ENCODE data around the gene DPYD.

The DPYD gene

GRCh38 chr1:97143236-97143882 lies 777.5 kb downstream of the DPYD start:
- FAIRE-seq (no peak), DNase-seq (ENCODE audit: insufficient read length, low spot score) (no peak)
- TF ChIP-seq CTCF (IDR thresholded peaks at IDR 0.05; ENCODE audit: insufficient read depth, missing control alignments), result no peak

GRCh38 chr1:97140611-97141010 lies 780.2 kb downstream of the DPYD start:
- DNase-seq (ENCODE audit: insufficient read length, low spot score), result no peak
- no peak for TF ChIP-seq CTCF (IDR thresholded peaks at IDR 0.05; ENCODE audit: insufficient read depth, missing control alignments)
- no peak for FAIRE-seq

GRCh38 chr1:97139512-97139911 lies 781.3 kb downstream of the DPYD start:
- no peak for FAIRE-seq
- DNase-seq (ENCODE audit: insufficient read length, low spot score), result no peak

GRCh38 chr1:97138515-97139032 lies 782.3 kb downstream of the DPYD start:
- DNase-seq (ENCODE audit: insufficient read length, low spot score) (no peak), FAIRE-seq (peak; percentile 68)
- TF ChIP-seq CTCF (IDR thresholded peaks at IDR 0.05; ENCODE audit: insufficient read depth, missing control alignments), result no peak

More at GRCh38 chr1:97139512-97139911, 781.3 kb downstream of the DPYD start:
- TF ChIP-seq CTCF (IDR thresholded peaks at IDR 0.05; ENCODE audit: insufficient read depth, missing control alignments), result no peak

DNA sequence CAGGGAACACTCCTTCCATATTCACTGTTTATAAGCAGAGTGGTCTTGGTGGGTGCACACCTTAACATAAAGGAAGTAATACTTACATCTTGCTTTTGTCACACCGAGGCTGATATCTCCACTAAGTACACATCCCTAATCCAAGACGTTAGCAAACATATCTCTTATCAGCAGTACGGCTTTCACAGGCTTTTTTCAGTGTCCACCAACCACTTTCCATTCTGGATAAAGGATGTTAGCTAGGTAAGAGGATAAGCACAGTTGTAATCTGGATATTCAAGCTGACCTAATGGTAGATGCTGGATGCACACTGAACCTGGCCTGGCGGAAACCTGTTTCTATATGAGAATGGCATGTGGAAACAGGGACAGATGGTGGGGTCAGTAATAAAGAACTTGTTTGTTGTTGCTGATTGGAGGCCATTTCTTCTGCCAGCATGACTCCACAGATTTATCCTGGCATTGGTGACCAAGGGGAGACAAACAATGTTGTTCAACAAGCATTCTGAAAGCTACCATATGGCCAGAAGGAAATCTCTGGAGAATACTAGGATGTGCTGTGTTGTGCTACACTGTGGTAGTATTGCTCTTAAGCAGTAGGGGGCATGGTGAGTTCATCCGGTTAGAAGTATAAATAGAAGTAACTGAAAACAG lies 782.8 kb downstream of the DPYD start:
- peak; percentile 95 for FAIRE-seq
- TF ChIP-seq CTCF (IDR thresholded peaks at IDR 0.05; ENCODE audit: insufficient read depth, missing control alignments), result peak; percentile 66
- no peak for DNase-seq (ENCODE audit: insufficient read length, low spot score)

DNA sequence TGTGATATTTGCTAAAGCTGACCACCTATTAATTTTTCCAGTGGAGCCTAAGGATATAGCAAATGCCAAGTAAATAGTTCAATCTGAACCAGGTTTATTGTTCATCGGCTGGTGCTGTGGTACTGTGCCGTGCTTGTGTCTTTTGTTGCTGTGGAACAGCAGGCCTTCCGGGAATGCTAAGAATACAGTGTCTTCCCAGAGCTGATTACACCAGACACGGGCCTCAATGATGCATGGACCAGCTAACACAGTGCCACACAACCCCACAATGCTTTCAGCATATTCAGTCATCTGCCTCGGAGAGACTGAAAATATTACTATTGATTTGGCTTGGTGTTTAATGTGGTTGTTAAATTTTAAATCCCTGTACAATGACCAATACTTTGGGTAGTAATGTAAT lies 783.8 kb downstream of the DPYD start:
- no peak for TF ChIP-seq CTCF (IDR thresholded peaks at IDR 0.05; ENCODE audit: insufficient read depth, missing control alignments)
- DNase-seq (ENCODE audit: insufficient read length, low spot score), result no peak
- FAIRE-seq, result no peak

GRCh38 chr1:97135972-97136371 lies 784.9 kb downstream of the DPYD start:
- FAIRE-seq (peak; percentile 48), DNase-seq (ENCODE audit: insufficient read length, low spot score) (no peak)
- no peak for TF ChIP-seq CTCF (IDR thresholded peaks at IDR 0.05; ENCODE audit: insufficient read depth, missing control alignments)
